Measurements from ENCODE around the gene FN1.

FN1 gene

DNA sequence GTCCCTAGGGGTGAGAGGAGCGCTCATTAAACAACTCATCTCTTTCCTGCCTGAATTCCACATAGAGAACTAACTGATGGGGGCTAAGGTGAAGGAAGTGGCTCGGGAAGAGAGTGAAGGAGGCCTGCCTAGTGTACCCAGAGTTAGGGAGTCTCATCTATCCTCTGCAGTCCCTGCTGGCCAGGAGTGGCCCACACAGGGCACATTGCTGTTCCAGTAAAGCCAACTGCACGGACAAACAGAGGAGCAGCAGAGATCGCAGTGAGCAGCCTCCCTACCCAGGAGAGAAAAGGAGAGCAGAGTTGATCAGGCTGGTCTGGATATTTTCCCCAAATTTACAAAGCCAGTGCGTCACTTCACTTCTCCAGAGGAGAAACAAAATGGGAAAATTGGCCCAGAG is 16.9 kb upstream of the FN1 start:
- H3K4me3 ChIP-seq (ENCODE audit: low read length): no peak overlapping the region
- no peak for TF ChIP-seq ZNF274 (IDR thresholded peaks at IDR 0.05; ENCODE audit: low read depth, low read length)

- no peak overlapping the region for H3K4me3 ChIP-seq (ENCODE audit: low read length)
- no peak for TF ChIP-seq ZNF274 (IDR thresholded peaks at IDR 0.05; ENCODE audit: low read depth, low read length)
Observed at GRCh38 chr2:215451012-215451756, 15.3 kb upstream of the FN1 start.

- TF ChIP-seq ZNF274 (IDR thresholded peaks at IDR 0.05; ENCODE audit: low read depth, low read length): no peak
- no peak overlapping the region for H3K4me3 ChIP-seq (ENCODE audit: low read length)
Observed at GRCh38 chr2:215450188-215451011, 14.5 kb upstream of the FN1 start.

GRCh38 chr2:215447673-215448081 is 11.8 kb upstream of the FN1 start:
- TF ChIP-seq ZNF274 (IDR thresholded peaks at IDR 0.05; ENCODE audit: low read depth, low read length): no peak
- no peak overlapping the region for H3K4me3 ChIP-seq (ENCODE audit: low read length)

- H3K4me3 ChIP-seq (ENCODE audit: low read length): no peak overlapping the region
- no peak for TF ChIP-seq ZNF274 (IDR thresholded peaks at IDR 0.05; ENCODE audit: low read depth, low read length)
Observed at GRCh38 chr2:215447056-215447455, 11.2 kb upstream of the FN1 start.

- H3K4me3 ChIP-seq (ENCODE audit: low read length): no peak overlapping the region
- TF ChIP-seq ZNF274 (IDR thresholded peaks at IDR 0.05; ENCODE audit: low read depth, low read length): no peak
Observed at GRCh38 chr2:215442401-215442787, 6.5 kb upstream of the FN1 start.

GRCh38 chr2:215441560-215442400 is 5.9 kb upstream of the FN1 start:
- H3K4me3 ChIP-seq (ENCODE audit: low read length): no peak overlapping the region
- TF ChIP-seq ZNF274 (IDR thresholded peaks at IDR 0.05; ENCODE audit: low read depth, low read length): no peak

- TF ChIP-seq ZNF274 (IDR thresholded peaks at IDR 0.05; ENCODE audit: low read depth, low read length): no peak
- no peak overlapping the region for H3K4me3 ChIP-seq (ENCODE audit: low read length)
Observed at GRCh38 chr2:215439980-215440512, 4.2 kb upstream of the FN1 start.

GRCh38 chr2:215439404-215439803 is 3.5 kb upstream of the FN1 start:
- no peak for TF ChIP-seq ZNF274 (IDR thresholded peaks at IDR 0.05; ENCODE audit: low read depth, low read length)
- no peak overlapping the region for H3K4me3 ChIP-seq (ENCODE audit: low read length)

DNA sequence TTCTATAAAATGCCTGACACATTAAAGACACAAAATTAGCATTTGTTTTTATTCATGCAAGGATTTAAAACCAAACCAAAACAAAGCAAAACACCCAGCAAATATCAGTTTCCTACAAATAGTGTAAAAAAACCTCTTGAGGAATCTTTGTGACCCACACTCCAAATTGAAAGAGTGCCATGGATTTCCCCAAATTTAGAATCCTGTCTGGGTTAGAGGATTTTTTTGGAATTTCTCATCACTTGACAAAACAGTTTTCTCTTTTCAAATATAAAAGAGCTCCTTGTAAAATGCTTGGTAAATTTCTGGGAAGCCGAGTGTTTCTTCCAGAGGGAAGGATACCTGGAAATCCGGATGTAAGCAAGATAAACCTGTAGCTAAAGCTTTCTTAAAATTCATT is 1.7 kb upstream of the FN1 start:
- TF ChIP-seq ZNF274 (IDR thresholded peaks at IDR 0.05; ENCODE audit: low read depth, low read length): no peak

GRCh38 chr2:215436705-215437565 is 1.1 kb upstream of the FN1 start:
- TF ChIP-seq ZNF274 (IDR thresholded peaks at IDR 0.05; ENCODE audit: low read depth, low read length): no peak
- peak overlapping the region; percentile 64 for H3K4me3 ChIP-seq (ENCODE audit: low read length)

More for the DNA sequence above, 1.7 kb upstream of the FN1 start:
- H3K4me3 ChIP-seq (ENCODE audit: low read length): no peak overlapping the region

- TF ChIP-seq ZNF274 (IDR thresholded peaks at IDR 0.05; ENCODE audit: low read depth, low read length): no peak
- peak overlapping the region; percentile 63 for H3K4me3 ChIP-seq (ENCODE audit: low read length)
Observed at GRCh38 chr2:215435280-215435869, 493 bp downstream of the FN1 start.

All from GM08714 (cell line).